Neural progenitor cell (in vitro differentiated cells): ENCODE measurements around the gene FARP2. TPM values are rescaled to one million over a fixed set of nuclear protein-coding genes. Genes with fewer than 3 reads are reported as not detected.
"Not testable (repeated sequence)": the region's sequence is repeated elsewhere in the genome, so short reads cannot be mapped to it uniquely, and the experiment has no call there.

ENCODE experiments used
- DNase-seq: peaks from one replicate; pipeline ENCODE4 v3.0.0-alpha.2; 2016; ENCODE audit warnings: low spot score
- H2AFZ ChIP-seq: fragments of 200-600 bp; sonication (generic); replicated peaks from 2 replicates; pipeline ENCODE4 v1.6.1; 2016; ENCODE audit warnings: antibody characterized with exemption
- H3F3A ChIP-seq: fragments of 200-600 bp; sonication (generic); 2 replicates; pipeline ENCODE4 v1.6.1; 2016; ENCODE audit warnings: antibody characterized with exemption, low read depth
- H3K27ac ChIP-seq: fragments of 200-600 bp; sonication (generic); 2 replicates; pipeline ENCODE4 v1.5.1; 2016; ENCODE audit warnings: mild to moderate bottlenecking
- H3K27me3 ChIP-seq: fragments of 200-600 bp; sonication (generic); 2 replicates; pipeline ENCODE4 v1.6.1; 2016; ENCODE audit warnings: mild to moderate bottlenecking, moderate library complexity
- H3K36me3 ChIP-seq: fragments of 200-600 bp; sonication (generic); 2 replicates; pipeline ENCODE4 v1.5.1; 2016
- H3K4me1 ChIP-seq: fragments of 200-600 bp; sonication (generic); 2 replicates; pipeline ENCODE4 v1.6.1; 2016; ENCODE audit warnings: mixed run types
- H3K4me2 ChIP-seq: fragments of 200-600 bp; sonication (generic); 2 replicates; pipeline ENCODE4 v1.6.1; 2016
- H3K4me3 ChIP-seq: fragments of 200-600 bp; sonication (generic); 2 replicates; pipeline ENCODE4 v1.5.1; 2016
- H3K79me2 ChIP-seq: fragments of 200-600 bp; sonication (generic); 2 replicates; pipeline ENCODE4 v1.6.1; 2016; ENCODE audit warnings: low read depth
- H3K9ac ChIP-seq: fragments of 200-600 bp; sonication (generic); 2 replicates; pipeline ENCODE4 v1.6.1; 2016
- H3K9me3 ChIP-seq: fragments of 200-600 bp; sonication (generic); 2 replicates; pipeline ENCODE4 v1.5.1; 2016; ENCODE audit warnings: low read depth
- H4K20me1 ChIP-seq: fragments of 200-600 bp; sonication (generic); 2 replicates; pipeline ENCODE4 v1.6.1; 2016; ENCODE audit warnings: low read depth
- H3K27ac Mint-ChIP-seq: 3 replicates; pipeline ENCODE4 v1.8.0; 2021; ENCODE audit warnings: mixed read lengths
- H3K27me3 Mint-ChIP-seq: 2 replicates; pipeline ENCODE4 v1.8.0; 2022; ENCODE audit warnings: low read depth, mild to moderate bottlenecking, inconsistent platforms, moderate library complexity, mixed read lengths; ENCODE audit not compliant: insufficient read depth
- H3K36me3 Mint-ChIP-seq: 3 replicates; pipeline ENCODE4 v1.8.0; 2021; ENCODE audit warnings: mixed read lengths
- H3K4me1 Mint-ChIP-seq: 3 replicates; pipeline ENCODE4 v1.8.0; 2021; ENCODE audit warnings: mixed read lengths
- H3K4me3 Mint-ChIP-seq: 3 replicates; pipeline ENCODE4 v1.8.0; 2021; ENCODE audit warnings: mild to moderate bottlenecking, moderate library complexity, mixed read lengths
- H3K9me3 Mint-ChIP-seq: 3 replicates; pipeline ENCODE4 v1.8.0; 2020; ENCODE audit warnings: mixed read lengths
- EZH2 ChIP-seq: fragments of 200-600 bp; sonication (generic); IDR thresholded peaks from 2 replicates; pipeline ENCODE4 v1.6.1; 2017; ENCODE audit warnings: antibody characterized with exemption, mild to moderate bottlenecking, moderate library complexity
- EZH2phosphoT487 ChIP-seq: fragments of 200-600 bp; sonication (generic); IDR thresholded peaks from 2 replicates; pipeline ENCODE4 v1.6.1; 2017; ENCODE audit warnings: antibody characterized with exemption
- total RNA-seq: library from RNA; depleted of rRNA; stranded (reverse); fragments of >200 nt; gene quantifications from 2 replicates; pipeline ENCODE4 v1.2.3, GENCODE V29; 2015; ENCODE audit warnings: low replicate concordance
- TF ChIP-seq, protein P1 (sequence below): fragments of 200-600 bp; sonication (generic); IDR thresholded peaks from 2 replicates; pipeline ENCODE4 v1.5.1; 2017; ENCODE audit warnings: antibody characterized with exemption, mild to moderate bottlenecking

The FARP2 gene
- total RNA-seq, 1 donor from 2014 or later: 32.3 TPM

DNA sequence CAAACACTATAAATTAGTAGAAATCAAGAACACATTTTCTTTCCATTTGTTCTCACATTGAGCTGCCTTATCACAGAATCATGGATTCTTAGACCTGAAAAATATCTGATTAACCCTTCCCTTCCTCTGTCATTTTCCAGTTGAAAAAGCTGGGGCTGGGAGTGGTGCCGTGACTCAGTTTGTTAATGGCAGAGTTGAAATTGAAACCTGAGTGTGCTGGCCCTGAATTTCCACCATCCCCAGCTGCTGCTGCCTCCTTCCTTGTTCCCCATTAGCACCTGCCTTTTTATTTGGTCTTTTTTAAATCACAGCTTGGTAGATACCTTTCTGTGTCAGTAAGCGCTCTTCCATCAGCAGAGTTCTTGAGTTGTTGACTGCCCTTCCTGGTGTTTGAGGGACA, 10.6 kb downstream of the FARP2 start:
- H3K79me2 ChIP-seq: peaks cover 76% of the 10 kb centered on the region
- Mint-ChIP-seq H3K4me3 (no peak overlapping the region), H3K9me3 (no peaks in the 10 kb centered on the region), H3K4me1 (peaks cover 6% of the 10 kb centered on the region), H3K27ac (no peak overlapping the region), H3K27me3 (peaks cover 2% of the 10 kb centered on the region), H3K36me3 (peaks cover 4% of the 10 kb centered on the region)
- H2AFZ ChIP-seq: no peak overlapping the region
- H3K9me3 ChIP-seq: no peaks in the 10 kb centered on the region
- TF ChIP-seq EZH2: no peak
- no peak for TF ChIP-seq EZH2phosphoT487
- no peak overlapping the region for H3K27ac ChIP-seq
- no peaks in the 10 kb centered on the region for H3K27me3 ChIP-seq
- DNase-seq: no peak
- H3K36me3 ChIP-seq: no peaks in the 10 kb centered on the region
- peaks cover 42% of the 10 kb centered on the region for H3K4me1 ChIP-seq
- H3K9ac ChIP-seq: no peak overlapping the region
- H3F3A ChIP-seq: peaks cover 24% of the 10 kb centered on the region
- peak overlapping the region; percentile 41 for H3K4me2 ChIP-seq
- peaks cover 54% of the 10 kb centered on the region for H4K20me1 ChIP-seq
- H3K4me3 ChIP-seq: no peak overlapping the region

DNA sequence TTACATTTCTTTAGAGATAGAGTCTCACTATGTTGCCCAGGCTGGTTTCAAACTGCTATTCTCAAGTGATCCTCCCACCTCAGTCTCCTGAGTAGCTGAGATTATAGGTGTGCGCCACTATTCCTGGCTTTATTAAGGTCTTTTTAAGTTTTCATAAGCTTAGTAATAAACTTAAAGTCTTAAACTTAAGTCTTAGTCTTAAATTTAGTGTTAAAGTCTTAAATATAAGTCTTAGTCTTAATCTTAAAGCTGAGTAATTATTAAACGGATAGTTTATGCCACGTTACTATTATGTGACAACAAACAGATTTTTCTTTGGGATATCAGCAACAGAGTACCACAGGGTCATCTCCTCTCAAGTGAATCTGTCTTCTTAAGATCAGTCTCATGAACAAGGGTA, 12.6 kb downstream of the FARP2 start:
- no peak for TF ChIP-seq EZH2phosphoT487
- H4K20me1 ChIP-seq: peaks cover 52% of the 10 kb centered on the region

DNA sequence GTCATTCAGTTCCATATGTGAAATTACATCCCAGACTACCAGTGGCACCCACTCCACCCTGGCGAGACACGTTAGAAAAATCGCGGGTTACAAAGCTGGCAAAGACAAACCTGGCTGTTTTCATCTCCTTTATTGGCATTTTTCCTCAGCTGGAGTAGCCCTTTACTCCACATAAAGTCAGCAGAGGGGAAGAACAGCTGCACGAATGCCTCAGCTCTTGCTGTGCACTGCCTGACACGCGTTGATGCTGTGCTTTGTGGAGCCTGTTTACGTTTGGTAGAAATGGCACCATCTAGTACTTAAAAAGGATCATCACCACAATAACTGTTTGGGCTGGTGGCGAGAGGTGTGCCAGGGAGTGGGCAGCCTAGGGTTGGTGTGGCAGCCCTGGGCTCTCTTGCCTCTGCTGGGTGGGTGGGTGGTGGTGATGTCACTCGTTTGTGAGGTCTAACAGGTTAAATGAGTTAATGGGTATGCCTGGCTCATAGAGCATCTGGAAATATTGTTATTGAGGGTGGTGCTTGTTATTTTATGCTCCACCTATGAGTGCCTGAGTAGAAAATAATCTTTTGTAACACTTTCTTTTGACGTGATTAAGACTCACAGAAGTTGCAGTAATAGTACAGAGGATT, 16.4 kb downstream of the FARP2 start:
- Histone ChIP-seq H3K27me3 (no peaks in the 10 kb centered on the region), H3K4me2 (no peak overlapping the region), H3K27ac (no peak overlapping the region), H3F3A (no peaks in the 10 kb centered on the region), H3K4me1 (peaks cover 6% of the 10 kb centered on the region), H4K20me1 (peaks cover 26% of the 10 kb centered on the region), H3K9me3 (no peaks in the 10 kb centered on the region), H2AFZ (no peak overlapping the region), H3K4me3 (no peak overlapping the region), H3K36me3 (peaks cover 5% of the 10 kb centered on the region), H3K79me2 (peaks cover 43% of the 10 kb centered on the region), H3K9ac (no peak overlapping the region)
- H3K27ac Mint-ChIP-seq: no peak overlapping the region
- no peak for DNase-seq
- H3K36me3 Mint-ChIP-seq: peaks cover 16% of the 10 kb centered on the region
- TF ChIP-seq, protein P1, sequence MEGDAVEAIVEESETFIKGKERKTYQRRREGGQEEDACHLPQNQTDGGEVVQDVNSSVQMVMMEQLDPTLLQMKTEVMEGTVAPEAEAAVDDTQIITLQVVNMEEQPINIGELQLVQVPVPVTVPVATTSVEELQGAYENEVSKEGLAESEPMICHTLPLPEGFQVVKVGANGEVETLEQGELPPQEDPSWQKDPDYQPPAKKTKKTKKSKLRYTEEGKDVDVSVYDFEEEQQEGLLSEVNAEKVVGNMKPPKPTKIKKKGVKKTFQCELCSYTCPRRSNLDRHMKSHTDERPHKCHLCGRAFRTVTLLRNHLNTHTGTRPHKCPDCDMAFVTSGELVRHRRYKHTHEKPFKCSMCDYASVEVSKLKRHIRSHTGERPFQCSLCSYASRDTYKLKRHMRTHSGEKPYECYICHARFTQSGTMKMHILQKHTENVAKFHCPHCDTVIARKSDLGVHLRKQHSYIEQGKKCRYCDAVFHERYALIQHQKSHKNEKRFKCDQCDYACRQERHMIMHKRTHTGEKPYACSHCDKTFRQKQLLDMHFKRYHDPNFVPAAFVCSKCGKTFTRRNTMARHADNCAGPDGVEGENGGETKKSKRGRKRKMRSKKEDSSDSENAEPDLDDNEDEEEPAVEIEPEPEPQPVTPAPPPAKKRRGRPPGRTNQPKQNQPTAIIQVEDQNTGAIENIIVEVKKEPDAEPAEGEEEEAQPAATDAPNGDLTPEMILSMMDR: no peak
- TF ChIP-seq EZH2 (no peak), EZH2phosphoT487 (no peak)
- no peaks in the 10 kb centered on the region for H3K9me3 Mint-ChIP-seq
- peaks cover under 1% of the 10 kb centered on the region for H3K4me1 Mint-ChIP-seq
- H3K4me3 Mint-ChIP-seq: no peak overlapping the region
- peaks cover 2% of the 10 kb centered on the region for H3K27me3 Mint-ChIP-seq

More for the DNA sequence above, 12.6 kb downstream of the FARP2 start:
- Histone ChIP-seq H3K9me3 (no peaks in the 10 kb centered on the region), H3F3A (peaks cover 9% of the 10 kb centered on the region), H3K79me2 (peaks cover 75% of the 10 kb centered on the region), H2AFZ (no peak overlapping the region), H3K4me2 (no peak overlapping the region), H3K4me3 (no peak overlapping the region), H3K27ac (no peak overlapping the region), H3K36me3 (no peaks in the 10 kb centered on the region), H3K27me3 (no peaks in the 10 kb centered on the region), H3K4me1 (peaks cover 32% of the 10 kb centered on the region), H3K9ac (no peak overlapping the region)
- H3K4me3 Mint-ChIP-seq: no peak overlapping the region
- H3K9me3 Mint-ChIP-seq: no peaks in the 10 kb centered on the region
- H3K27me3 Mint-ChIP-seq: peaks cover 2% of the 10 kb centered on the region
- no peak for DNase-seq
- no peak overlapping the region for H3K27ac Mint-ChIP-seq
- H3K4me1 Mint-ChIP-seq: peaks cover 3% of the 10 kb centered on the region
- H3K36me3 Mint-ChIP-seq: peaks cover 4% of the 10 kb centered on the region

DNA sequence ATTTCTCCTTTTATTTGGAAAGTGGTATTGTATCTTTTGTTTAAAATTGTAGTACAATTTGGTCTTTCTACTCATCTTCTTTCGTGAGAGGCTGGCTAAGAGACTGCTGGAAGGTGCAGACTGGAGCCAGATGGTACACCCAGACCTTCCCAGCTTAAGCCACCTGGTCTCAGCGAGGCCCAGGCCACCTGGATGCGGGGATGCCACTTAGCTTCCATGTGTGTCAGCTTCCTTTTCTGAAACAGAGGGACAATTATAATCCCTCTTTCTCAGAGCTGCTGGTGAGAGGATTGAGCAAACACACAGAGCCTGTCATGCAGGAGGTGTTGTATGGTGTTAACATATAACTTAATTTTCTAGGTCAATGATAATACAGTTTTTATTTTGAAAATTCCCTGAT, 17.4 kb downstream of the FARP2 start:
- H3K9ac ChIP-seq: no peak overlapping the region
- peaks cover 5% of the 10 kb centered on the region for H3K36me3 ChIP-seq
- no peaks in the 10 kb centered on the region for H3F3A ChIP-seq
- no peaks in the 10 kb centered on the region for H3K9me3 ChIP-seq
- Mint-ChIP-seq H3K27ac (no peak overlapping the region), H3K9me3 (no peaks in the 10 kb centered on the region), H3K27me3 (peaks cover 2% of the 10 kb centered on the region), H3K36me3 (peaks cover 18% of the 10 kb centered on the region), H3K4me1 (no peaks in the 10 kb centered on the region), H3K4me3 (no peak overlapping the region)
- H3K4me3 ChIP-seq: no peak overlapping the region
- no peak overlapping the region for H3K27ac ChIP-seq
- no peak for TF ChIP-seq EZH2phosphoT487
- no peak for TF ChIP-seq EZH2
- TF ChIP-seq, protein P1: no peak
- peaks cover 19% of the 10 kb centered on the region for H4K20me1 ChIP-seq
- no peaks in the 10 kb centered on the region for H3K27me3 ChIP-seq
- DNase-seq: no peak
- no peak overlapping the region for H2AFZ ChIP-seq
- H3K4me1 ChIP-seq: no peaks in the 10 kb centered on the region
- peaks cover 35% of the 10 kb centered on the region for H3K79me2 ChIP-seq
- H3K4me2 ChIP-seq: no peak overlapping the region

DNA sequence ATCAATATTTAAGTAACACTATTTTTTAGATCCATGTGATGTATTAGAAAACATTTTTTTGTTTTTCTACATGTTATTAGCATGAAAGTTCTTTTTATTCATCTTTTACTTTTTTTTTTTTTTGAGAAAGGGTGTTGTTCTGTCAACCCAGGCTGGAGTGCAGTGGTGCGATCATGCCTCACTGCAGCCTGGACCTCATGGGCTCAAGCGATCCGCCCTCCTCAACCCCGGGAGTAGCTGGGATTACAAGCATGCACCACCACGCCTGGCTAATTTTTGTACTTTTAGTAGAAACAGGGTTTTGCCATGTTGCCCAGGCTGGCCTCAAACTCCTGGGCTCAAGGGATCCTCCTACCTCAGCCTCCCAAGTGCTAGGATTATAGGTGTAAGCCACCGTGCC, 17.8 kb downstream of the FARP2 start:
- H3F3A ChIP-seq, H3K4me1 ChIP-seq, H3K4me2 ChIP-seq, H3K4me3 Mint-ChIP-seq, DNase-seq, H2AFZ ChIP-seq, H3K27ac Mint-ChIP-seq, H3K27me3 Mint-ChIP-seq, H3K27me3 ChIP-seq, H3K4me3 ChIP-seq, H3K9me3 Mint-ChIP-seq, H3K9ac ChIP-seq, H3K9me3 ChIP-seq, H3K4me1 Mint-ChIP-seq, H3K27ac ChIP-seq, H3K36me3 ChIP-seq: not testable (repeated sequence)
- peaks cover 19% of the 10 kb centered on the region for H3K36me3 Mint-ChIP-seq
- Histone ChIP-seq H3K79me2 (peaks cover 30% of the 10 kb centered on the region), H4K20me1 (peaks cover 24% of the 10 kb centered on the region)
